KMS-11 (cell line): ENCODE results near the gene MYH14.

Experiments
- H2AFZ ChIP-seq: fragments of 200-600 bp; sonication (generic); 2 replicates; pipeline ENCODE4 v1.6.1; 2016; ENCODE audit warnings: antibody characterized with exemption, mixed run types, low read depth
- H3K27ac ChIP-seq: fragments of 200-600 bp; sonication (generic); 2 replicates; pipeline ENCODE4 v1.6.1; 2016; ENCODE audit warnings: mild to moderate bottlenecking, mixed run types
- H3K27me3 ChIP-seq: fragments of 200-600 bp; sonication (generic); 2 replicates; pipeline ENCODE4 v1.6.1; 2017; ENCODE audit warnings: mild to moderate bottlenecking, low read depth, mixed run types, moderate library complexity; ENCODE audit not compliant: insufficient read depth
- H3K36me3 ChIP-seq: fragments of 200-600 bp; sonication (generic); 2 replicates; pipeline ENCODE4 v1.6.1; 2017; ENCODE audit warnings: mild to moderate bottlenecking, mixed run types; ENCODE audit not compliant: insufficient read depth
- H3K4me1 ChIP-seq: fragments of 200-600 bp; sonication (generic); 2 replicates; pipeline ENCODE4 v1.6.1; 2016; ENCODE audit warnings: mild to moderate bottlenecking, low read depth, mixed run types; ENCODE audit not compliant: poor library complexity, severe bottlenecking
- H3K4me2 ChIP-seq: fragments of 200-600 bp; sonication (generic); 2 replicates; pipeline ENCODE4 v1.7.0; 2016; ENCODE audit warnings: mild to moderate bottlenecking, mixed run types
- H3K4me3 ChIP-seq: fragments of 200-600 bp; sonication (generic); IDR thresholded peaks from 2 replicates; pipeline ENCODE4 v1.6.1; 2017; ENCODE audit warnings: low read depth, low read length, mixed read lengths; ENCODE audit not compliant: insufficient read depth
- H3K79me2 ChIP-seq: fragments of 200-600 bp; sonication (generic); 2 replicates; pipeline ENCODE4 v1.6.1; 2016; ENCODE audit warnings: low read depth, mixed run types; ENCODE audit not compliant: insufficient read depth
- H3K9ac ChIP-seq: fragments of 200-600 bp; sonication (generic); 2 replicates; pipeline ENCODE4 v1.6.1; 2016; ENCODE audit warnings: mild to moderate bottlenecking, mixed run types
- H4K20me1 ChIP-seq: fragments of 200-600 bp; sonication (generic); 2 replicates; pipeline ENCODE4 v1.6.1; 2016; ENCODE audit warnings: mild to moderate bottlenecking, mixed run types; ENCODE audit not compliant: insufficient read depth
- TF ChIP-seq, protein P1 (sequence below): fragments of 200-600 bp; sonication (generic); conservative IDR thresholded peaks from 2 replicates; pipeline ENCODE4 v1.6.1; 2017; ENCODE audit warnings: low read depth, mild to moderate bottlenecking, antibody characterized with exemption, low read length, moderate library complexity, mixed read lengths

Gene MYH14

DNA sequence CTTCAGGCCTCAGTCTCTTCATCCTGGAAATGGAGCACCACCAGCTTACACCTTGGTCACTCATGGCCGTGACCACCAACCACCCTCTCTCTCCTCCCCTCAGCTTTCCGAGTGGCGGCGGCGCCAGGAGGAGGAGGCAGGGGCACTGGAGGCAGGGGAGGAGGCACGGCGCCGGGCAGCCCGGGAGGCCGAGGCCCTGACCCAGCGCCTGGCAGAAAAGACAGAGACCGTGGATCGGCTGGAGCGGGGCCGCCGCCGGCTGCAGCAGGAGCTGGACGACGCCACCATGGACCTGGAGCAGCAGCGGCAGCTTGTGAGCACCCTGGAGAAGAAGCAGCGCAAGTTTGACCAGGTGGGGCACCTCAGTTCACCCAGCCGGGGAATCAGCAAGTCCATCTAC, 78.1 kb downstream of the MYH14 start:
- H3K4me1 ChIP-seq = no peaks in the 10 kb centered on the region
- H2AFZ ChIP-seq = no peak overlapping the region
- no peak overlapping the region for H3K27ac ChIP-seq
- H3K4me3 ChIP-seq = no peak overlapping the region
- no peak overlapping the region for H3K9ac ChIP-seq
- H3K79me2 ChIP-seq = no peaks in the 10 kb centered on the region
- H3K27me3 ChIP-seq = peaks cover 33% of the 10 kb centered on the region; the same call in 1 of the 2 replicates
- no peaks in the 10 kb centered on the region for H3K36me3 ChIP-seq
- H4K20me1 ChIP-seq = no peaks in the 10 kb centered on the region
- no peak overlapping the region for H3K4me2 ChIP-seq
- TF ChIP-seq, protein P1, sequence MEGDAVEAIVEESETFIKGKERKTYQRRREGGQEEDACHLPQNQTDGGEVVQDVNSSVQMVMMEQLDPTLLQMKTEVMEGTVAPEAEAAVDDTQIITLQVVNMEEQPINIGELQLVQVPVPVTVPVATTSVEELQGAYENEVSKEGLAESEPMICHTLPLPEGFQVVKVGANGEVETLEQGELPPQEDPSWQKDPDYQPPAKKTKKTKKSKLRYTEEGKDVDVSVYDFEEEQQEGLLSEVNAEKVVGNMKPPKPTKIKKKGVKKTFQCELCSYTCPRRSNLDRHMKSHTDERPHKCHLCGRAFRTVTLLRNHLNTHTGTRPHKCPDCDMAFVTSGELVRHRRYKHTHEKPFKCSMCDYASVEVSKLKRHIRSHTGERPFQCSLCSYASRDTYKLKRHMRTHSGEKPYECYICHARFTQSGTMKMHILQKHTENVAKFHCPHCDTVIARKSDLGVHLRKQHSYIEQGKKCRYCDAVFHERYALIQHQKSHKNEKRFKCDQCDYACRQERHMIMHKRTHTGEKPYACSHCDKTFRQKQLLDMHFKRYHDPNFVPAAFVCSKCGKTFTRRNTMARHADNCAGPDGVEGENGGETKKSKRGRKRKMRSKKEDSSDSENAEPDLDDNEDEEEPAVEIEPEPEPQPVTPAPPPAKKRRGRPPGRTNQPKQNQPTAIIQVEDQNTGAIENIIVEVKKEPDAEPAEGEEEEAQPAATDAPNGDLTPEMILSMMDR = no peak

DNA sequence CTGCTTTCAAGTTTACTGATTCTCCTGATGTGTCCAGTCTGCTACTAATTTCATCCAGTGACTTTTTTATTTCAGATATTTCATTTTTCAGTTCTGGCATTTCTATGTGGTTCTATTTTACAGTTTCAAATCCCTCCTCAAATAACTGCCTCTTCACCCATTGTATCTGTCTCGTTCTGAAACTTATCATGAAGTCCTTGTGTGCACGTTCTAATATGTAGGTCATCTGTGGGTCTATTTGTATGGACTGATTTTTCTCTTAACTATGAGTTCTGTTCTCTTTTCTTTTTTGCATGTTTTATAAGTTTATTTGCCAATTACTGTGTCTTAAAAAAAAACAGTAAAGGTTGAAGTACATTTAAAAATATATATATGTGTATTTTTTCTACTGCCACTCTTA, 82.4 kb downstream of the MYH14 start:
- no peaks in the 10 kb centered on the region for H3K4me1 ChIP-seq
- no peak overlapping the region for H3K4me3 ChIP-seq
- no peak overlapping the region for H2AFZ ChIP-seq
- no peak overlapping the region for H3K27ac ChIP-seq
- H3K27me3 ChIP-seq = peaks cover 39% of the 10 kb centered on the region; the same call in 1 of the 2 replicates
- no peak overlapping the region for H3K9ac ChIP-seq
- no peak overlapping the region for H3K4me2 ChIP-seq
- H3K79me2 ChIP-seq = no peaks in the 10 kb centered on the region
- H4K20me1 ChIP-seq = no peaks in the 10 kb centered on the region
- no peaks in the 10 kb centered on the region for H3K36me3 ChIP-seq
- TF ChIP-seq, protein P1 = no peak

DNA sequence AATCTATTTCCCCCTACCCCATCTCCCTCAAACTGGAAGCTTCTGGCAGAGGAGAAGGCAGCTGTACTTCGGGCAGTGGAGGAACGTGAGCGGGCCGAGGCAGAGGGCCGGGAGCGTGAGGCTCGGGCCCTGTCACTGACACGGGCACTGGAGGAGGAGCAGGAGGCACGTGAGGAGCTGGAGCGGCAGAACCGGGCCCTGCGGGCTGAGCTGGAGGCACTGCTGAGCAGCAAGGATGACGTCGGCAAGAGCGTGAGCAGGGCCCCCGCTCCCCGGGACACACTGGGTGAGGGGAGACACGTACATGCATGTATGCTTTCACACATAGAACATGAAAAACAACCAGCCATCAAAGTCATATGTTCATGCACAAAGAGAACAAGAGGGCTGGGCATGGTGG, 83.0 kb downstream of the MYH14 start:
- Histone ChIP-seq H3K4me3 (no peak overlapping the region), H2AFZ (no peak overlapping the region), H3K27me3 (peaks cover 37% of the 10 kb centered on the region; the same call in 1 of the 2 replicates), H3K4me2 (no peak overlapping the region), H4K20me1 (no peaks in the 10 kb centered on the region), H3K36me3 (no peaks in the 10 kb centered on the region), H3K4me1 (no peaks in the 10 kb centered on the region), H3K27ac (no peak overlapping the region), H3K79me2 (no peaks in the 10 kb centered on the region), H3K9ac (no peak overlapping the region)
- TF ChIP-seq, protein P1 = no peak

DNA sequence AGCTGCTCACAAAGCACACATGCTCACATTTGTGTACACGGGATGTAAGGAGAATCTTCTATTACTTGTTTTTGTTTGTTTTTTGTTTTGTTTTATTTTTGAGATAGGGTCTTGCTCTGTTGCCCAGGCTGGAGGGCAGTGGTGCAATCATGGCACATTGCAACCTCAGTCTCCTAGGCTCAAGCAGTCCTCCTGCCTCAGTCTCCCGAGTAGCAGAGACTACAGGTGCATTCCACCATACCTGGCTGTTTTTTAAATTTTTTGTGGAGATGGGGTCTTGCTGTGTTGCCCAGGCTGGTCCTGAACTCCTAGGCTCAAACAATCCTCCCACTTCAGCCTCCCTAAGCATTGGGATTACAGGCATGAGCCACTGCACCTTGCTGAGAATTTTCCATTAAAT, 83.9 kb downstream of the MYH14 start:
- no peak overlapping the region for H3K9ac ChIP-seq
- no peaks in the 10 kb centered on the region for H4K20me1 ChIP-seq
- TF ChIP-seq, protein P1 = no peak
- no peaks in the 10 kb centered on the region for H3K4me1 ChIP-seq
- no peak overlapping the region for H3K4me2 ChIP-seq
- H3K27ac ChIP-seq = no peak overlapping the region
- H3K27me3 ChIP-seq = peaks cover 31% of the 10 kb centered on the region; the same call in 1 of the 2 replicates
- H3K79me2 ChIP-seq = no peaks in the 10 kb centered on the region
- no peak overlapping the region for H3K4me3 ChIP-seq
- H3K36me3 ChIP-seq = no peaks in the 10 kb centered on the region
- no peak overlapping the region for H2AFZ ChIP-seq
